ENCODE measurements around the gene RFC5.
A peak's percentile ranks its signal among the peaks of the same experiment; 100 is the strongest.
"Not testable (repeated sequence)": the region's sequence is repeated elsewhere in the genome, so short reads cannot be mapped to it uniquely, and the experiment has no call there.

Gene RFC5

DNA sequence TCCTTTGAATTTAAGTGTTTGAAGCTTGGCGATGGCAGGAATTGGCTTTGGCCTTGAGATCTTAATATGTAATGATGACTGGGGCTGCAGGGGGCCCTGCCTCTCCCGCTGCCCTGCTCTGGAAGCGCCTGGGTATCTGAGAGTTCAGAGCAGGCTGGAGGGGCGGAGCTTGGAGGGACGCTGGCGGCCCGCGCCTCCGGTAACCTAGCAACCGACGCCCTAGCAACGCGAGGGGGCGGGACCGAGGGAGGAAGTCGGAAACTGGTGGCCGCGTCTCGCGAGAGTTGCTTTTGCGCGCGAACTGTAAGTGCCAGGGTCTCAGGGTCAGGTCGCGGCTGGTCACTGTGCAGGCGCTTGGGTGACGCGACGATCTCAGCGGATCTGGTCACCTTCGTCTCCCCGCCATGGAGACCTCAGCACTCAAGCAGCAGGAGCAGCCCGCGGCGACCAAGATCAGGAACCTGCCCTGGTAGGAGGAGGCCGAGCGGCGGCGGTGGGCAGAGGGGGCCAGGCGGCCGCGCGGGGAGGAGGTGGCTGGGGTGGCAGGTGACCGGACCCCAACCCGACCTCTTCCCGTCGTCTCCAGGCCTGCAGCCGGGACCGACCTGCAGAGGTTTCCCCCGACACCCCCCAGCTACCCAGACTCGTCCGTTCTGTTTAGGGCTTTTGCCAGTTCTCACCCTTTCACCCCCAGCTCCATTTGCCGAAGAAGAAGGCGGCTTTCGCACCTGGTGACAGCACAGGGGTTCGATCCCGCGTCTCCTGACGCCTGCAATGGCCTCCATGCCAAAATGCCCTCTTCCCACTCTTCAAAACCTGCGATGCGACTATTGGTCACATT lies at the start of gene RFC5:
Gene RFC5, plus strand, starts transcription at position 280 of the 841 bp plus-strand sequence. Its CDS starts 125 bp downstream, at position 405.
- peak; percentile 97 for DNase-seq (ENCODE audit: low read depth)

DNA sequence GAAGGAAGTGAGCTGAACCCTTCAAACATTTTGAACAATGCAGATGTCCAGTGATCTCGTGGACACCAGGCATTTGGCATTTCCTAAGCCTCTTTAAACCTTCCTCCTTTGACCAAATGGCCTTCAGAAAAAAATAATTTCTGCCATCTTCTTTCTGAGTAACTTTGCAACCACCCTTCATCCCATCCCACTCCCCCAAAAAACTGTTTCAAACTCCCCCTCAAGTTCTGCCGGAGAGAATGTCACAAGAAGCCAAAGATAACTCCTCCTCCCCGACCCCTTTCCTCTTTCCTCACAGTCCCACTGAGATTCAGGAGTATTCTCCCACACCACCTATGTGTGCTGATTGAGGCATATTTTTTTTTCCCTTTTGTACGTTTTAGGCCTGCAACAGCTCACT lies 49.5 kb upstream of the RFC5 start:
- no peak for DNase-seq (ENCODE audit: low read depth)

- no peak for DNase-seq (ENCODE audit: low read depth)
These were observed 49.0 kb upstream of the RFC5 start for GRCh38 chr12:117967512-117967911.

DNA sequence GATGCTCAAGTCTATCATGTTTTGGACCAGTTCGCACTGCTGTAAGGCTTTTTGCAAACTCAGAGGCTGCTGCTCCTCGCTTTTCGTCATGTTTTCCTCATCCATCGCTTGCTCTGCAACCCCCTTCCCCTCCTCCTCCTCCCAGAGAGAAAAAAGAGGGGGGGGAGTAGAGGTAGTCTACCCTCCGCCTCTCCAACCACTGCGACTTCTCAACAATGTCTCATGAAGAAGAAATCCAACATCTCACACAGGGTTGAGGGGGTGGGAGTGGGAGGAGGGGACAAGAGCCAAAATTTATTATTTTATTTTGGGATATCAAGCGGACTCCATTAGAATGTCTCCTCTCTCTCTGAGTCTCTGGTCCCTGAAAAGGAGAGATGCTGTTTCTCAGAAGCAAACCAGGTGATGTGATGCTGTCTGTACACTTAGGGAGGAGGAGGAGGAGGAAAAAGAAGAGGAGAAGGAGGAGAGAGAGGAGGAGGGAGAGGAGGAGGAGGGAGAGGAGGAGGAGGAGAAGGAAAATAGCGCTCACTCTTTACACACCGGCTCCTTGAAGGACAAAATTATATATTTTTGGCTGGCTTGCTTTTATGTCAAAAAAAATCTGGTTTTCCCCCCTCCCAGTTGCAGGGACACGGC lies 48.2 kb upstream of the RFC5 start:
- no peak for DNase-seq (ENCODE audit: low read depth)

- DNase-seq (ENCODE audit: low read depth), result no peak
These were observed 47.5 kb upstream of the RFC5 start, which contains the start of gene KSR2 for GRCh38 chr12:117968826-117969659. TSS of gene KSR2 (minus strand) at chr12:117968990. CDS start at chr12:117968255, 735 bp downstream.

DNA sequence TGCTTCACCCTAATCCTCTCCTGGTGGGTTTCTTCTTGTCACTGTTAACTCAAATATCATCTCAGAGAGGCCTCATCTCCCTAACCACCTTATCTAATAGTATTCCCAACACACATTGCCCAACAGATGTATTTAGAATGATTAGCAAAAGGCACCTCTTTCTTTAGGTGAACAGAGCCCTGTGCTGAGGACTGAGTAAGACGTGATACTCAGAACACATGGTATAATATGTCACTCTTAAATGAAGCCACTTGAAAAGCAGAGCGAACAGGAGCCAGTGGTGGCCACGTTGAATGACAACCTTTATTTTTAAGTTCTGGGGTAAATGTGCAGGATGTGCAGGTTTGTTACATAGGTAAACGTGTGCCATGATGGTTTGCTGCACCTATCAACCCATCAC lies 46.2 kb upstream of the RFC5 start:
- no peak for DNase-seq (ENCODE audit: low read depth)

DNA sequence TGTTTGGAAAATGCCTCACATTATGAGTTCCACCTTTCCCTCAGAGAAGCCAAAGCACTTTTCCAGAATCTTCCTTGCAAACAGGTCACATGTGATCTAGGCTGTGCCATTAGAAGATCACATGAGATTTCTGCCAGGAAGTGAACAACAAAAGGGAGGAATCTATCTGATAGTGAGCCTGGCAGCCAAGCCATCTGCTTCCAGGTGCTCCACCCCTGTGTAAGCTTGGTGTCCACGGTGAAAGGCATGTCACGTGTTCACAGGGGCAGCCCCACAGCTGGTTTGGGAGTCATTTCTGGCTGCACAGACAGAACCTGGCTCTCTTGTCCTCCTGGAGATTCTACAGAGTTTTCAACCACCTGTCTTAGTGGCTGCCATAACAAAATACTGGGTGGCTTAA lies 44.2 kb upstream of the RFC5 start:
- no peak for DNase-seq (ENCODE audit: low read depth)

- no peak for DNase-seq (ENCODE audit: low read depth)
These were observed 41.5 kb upstream of the RFC5 start for GRCh38 chr12:117975006-117975405.

DNA sequence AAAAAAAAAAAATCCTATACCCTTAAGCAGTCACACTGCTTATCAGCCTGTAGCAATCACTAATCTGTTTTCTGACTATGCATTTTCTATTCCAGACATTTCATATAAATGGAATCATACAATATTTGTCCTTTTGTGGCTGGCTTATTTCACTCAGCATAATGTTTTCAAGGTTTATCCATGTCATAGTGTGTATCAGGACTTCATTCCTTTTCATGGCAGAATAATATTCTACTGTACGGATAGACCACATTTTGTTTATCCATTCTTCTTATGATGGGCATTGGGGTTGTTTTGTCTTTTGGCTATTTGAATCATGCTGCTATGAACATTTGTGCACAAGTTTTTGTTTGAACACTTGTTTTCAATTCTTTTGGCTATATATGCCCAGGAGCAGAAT lies 39.1 kb upstream of the RFC5 start:
- no peak for DNase-seq (ENCODE audit: low read depth)

GRCh38 chr12:117980616-117981015 lies 35.9 kb upstream of the RFC5 start:
- DNase-seq (ENCODE audit: low read depth), result no peak

GRCh38 chr12:117981267-117981666 lies 35.2 kb upstream of the RFC5 start:
- no peak for DNase-seq (ENCODE audit: low read depth)

DNA sequence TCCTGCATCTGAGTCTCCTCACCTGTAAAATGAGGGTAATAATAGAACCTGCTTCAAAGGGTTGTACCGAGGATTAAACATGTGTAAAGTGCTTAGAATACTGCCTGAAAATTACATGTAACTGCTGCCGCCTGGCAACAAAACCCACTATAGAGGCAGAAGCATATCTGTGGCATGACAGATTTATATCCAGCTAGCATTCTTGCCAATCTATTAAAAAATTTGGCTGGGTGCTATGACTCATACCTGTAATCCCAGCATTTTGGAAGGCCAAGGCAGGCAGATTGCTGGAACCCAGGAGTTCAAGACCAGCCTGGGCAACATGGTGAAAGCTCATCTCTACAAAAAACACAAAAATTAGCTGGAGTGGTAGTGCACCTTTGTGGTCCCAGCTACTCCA lies 31.3 kb upstream of the RFC5 start:
- no peak for DNase-seq (ENCODE audit: low read depth)

GRCh38 chr12:117986705-117987469 lies 29.6 kb upstream of the RFC5 start:
- no peak for DNase-seq (ENCODE audit: low read depth)

DNA sequence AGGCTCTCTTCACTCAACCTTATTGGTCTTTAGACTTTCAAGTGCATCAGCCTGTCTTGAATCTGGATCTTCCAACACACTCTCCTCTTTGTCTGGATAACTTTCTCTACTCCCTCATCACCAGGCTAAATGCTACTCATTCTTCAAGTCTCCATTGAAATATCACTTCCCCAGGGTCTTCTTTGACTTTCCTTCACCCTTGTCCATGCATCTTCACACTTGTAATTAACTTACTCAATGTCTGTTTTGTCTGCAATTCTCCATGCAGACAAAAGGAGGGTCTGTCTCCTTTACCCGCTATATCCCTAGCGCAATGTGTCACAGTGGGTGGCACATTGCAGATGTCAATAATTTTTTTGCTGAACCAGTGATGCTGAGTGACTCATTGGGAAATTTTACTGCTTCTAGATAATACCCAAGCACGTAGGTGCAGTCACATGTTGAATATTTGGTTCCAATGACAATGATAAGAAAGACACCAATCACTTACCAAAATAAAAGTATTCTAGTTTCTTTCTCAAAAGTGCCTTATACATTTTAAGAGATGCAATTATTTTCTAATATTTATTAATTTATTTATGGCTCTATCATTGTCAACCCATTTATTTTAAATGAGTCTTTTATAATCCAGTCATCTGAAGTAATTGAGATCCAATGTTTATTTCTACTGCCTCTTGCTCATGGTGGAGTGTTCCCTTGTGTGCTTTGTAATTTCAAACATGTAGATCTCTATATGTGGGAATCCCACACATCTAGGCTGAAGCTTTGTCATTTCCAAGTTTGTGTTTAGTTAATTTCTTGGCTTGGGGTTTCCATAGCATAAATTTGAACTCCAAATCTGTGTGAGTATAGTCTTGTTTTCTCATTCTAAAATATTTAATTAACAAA lies 21.7 kb upstream of the RFC5 start:
- no peak for DNase-seq (ENCODE audit: low read depth)

DNA sequence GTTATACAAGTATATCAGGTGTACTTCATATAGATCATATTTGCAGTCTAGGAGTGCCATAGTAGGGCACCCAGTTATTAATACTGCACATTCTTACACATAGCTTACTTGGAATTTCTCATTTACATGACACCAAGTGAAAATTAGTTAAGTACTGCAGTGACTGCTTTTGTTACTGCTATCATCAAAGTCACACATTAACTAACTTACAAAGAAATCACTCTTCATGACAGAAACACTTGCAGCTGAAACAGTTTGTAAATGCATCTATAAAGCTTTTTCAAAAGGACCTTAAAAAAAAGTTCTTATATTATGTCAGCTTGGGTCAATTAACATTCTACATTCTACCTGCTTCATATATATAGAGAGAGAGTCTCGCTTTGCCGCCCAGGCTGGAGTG lies 17.8 kb upstream of the RFC5 start:
- DNase-seq (ENCODE audit: low read depth), result no peak

DNA sequence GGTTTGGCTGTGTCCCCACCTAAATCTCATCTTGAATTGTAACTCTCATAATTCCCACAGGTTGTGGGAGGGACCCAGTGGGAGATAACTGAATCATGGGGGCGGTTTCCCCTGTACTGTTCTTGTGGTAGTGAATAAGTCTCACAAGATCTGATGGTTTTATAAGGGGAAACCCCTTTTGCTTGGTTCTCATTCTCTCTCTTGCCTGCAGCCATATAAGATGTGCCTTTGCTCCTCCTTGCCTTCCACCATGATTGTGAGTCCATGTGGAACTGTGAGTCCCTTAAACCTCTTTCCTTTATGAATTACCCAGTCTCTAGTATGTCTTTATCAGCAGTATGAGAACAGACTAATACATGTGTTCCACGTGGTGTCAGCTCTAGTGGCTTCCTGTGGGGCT lies 16.7 kb upstream of the RFC5 start:
- not testable (repeated sequence) for DNase-seq (ENCODE audit: low read depth)

GRCh38 chr12:118010903-118011302 lies 5.6 kb upstream of the RFC5 start:
- no peak for DNase-seq (ENCODE audit: low read depth)

- DNase-seq (ENCODE audit: low read depth), result no peak
These were observed 5.1 kb upstream of the RFC5 start for GRCh38 chr12:118011377-118011776.

DNA sequence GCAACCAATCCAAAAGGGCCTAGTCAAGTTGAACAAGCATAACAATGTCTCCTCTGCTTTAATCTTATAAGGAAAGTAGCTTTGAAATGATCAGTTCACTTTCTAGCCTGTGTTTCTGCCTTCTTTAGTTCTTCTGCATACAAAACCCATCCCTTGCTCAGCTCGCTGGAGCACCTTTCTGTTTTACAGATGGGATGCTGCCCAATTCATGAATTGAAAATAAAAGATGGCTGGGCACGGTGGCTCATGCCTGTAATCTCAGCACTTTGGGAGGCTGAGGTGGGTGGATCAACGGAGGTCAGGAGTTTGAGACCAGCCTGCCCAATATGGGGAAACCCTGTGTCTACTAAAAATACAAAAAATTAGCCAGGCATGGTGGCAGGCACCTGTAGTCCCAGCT lies 4.5 kb upstream of the RFC5 start:
- DNase-seq (ENCODE audit: low read depth), result no peak

GRCh38 chr12:118013283-118013682 lies 3.2 kb upstream of the RFC5 start:
- no peak for DNase-seq (ENCODE audit: low read depth)

DNA sequence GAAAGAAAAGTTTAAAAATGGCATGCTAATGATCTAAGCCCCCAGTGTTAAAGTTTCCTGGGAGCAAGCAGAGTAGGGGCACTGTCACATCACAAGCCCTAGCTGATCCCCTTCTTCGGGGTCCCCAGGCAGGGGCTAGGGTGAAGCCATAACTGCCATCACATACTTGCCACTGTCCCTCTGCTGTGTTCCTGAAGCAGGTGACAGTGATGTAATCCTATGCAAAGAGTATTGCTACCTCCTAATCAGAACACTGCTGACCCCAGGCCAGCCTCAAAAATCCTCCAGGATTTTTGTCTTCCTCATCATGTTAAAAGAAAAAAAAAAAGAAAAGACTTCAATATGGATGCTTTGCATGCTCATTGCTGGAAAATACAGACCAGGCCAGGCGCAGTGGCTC lies 1.2 kb upstream of the RFC5 start:
- no peak for DNase-seq (ENCODE audit: low read depth)

Measured in stimulated activated CD8-positive, alpha-beta memory T cell treated with anti-CD3 and anti-CD28 coated beads, Interleukin-15, amount 100 ng/mL, for 1 hour (primary cell).